ENCODE data around the gene CTNNA3.

The CTNNA3 gene

DNA sequence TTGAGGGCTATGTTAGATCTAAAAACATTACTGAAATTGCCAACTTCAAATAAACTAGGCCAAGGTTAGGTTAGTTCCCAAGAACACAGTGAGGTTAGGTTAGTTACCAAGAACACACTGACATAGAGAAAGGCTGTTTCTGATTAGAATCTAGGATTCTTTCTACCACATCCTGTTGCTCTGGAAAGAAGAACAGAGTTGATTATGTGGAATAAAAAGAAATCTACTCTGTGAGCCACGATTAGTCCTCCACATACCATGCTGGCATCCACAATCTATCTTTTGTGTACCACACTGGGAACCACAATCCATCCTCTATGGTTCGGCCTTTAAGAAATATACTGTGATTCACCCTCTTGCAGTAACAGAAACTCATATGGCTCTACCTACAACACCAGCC, 678.8 kb downstream of the CTNNA3 start:
- no peak for DNase-seq (ENCODE audit: low read depth, low spot score)

GRCh38 chr10:67015225-67015624, 680.8 kb downstream of the CTNNA3 start:
- no peak for DNase-seq (ENCODE audit: low read depth, low spot score)

DNA sequence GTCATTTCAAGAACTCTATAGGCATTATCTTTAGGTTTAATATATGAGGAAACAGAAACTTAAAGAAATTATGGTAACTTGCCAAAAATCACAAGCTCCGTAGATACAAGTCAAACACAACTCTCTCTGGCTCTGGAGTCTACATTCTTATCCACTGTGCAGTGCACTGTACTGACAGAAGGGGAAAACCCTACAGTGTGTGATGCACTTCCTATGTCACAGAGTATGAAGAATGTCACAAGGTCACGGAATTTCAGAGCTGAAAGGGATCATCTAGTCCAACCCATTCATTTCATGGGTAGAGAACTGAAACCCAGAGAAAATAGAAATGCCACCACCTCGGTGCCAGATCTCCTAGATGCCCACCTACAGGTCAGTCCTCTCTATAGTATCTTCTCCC, 684.0 kb downstream of the CTNNA3 start:
- no peak for DNase-seq (ENCODE audit: low read depth, low spot score)

- DNase-seq (ENCODE audit: low read depth, low spot score) = no peak
These were observed 684.5 kb downstream of the CTNNA3 start for GRCh38 chr10:67011480-67011879.

DNA sequence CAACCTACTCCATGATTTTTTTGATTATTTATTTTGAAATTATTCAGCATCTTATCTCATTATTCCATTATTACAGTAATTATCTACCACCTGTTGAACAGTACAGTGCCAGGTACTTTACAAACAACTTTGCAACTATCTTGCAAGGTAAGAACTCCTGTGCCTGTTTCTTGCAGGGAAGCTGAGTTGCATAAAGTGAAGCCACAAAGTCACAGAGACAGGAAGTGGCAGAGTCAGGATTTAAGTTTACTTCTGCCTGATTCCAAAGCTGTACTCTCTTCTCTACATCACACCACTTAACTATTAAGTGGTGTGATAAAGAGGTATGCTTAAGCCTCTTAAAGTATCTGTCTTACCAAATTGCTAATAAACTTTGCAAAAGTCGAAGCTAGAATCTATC, 690.0 kb downstream of the CTNNA3 start:
- DNase-seq (ENCODE audit: low read depth, low spot score) = no peak

DNA sequence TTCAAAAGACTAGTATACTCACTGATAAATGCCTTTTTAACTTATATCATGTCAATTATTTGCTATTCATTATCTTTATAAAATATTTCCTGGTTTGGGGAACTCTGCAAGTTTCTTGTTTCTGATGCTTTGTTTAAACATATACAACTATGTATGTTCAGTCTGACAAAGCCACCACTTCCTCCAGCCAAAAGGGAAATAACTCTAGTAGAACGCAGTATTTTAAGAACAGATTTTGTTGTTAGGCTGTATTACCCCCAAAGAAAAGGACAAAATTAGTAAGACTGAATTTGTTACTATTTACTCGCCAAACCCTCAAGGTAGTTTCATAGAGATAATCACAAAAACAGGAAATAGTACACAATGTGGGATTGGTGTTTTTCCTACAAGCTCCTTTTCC, 691.3 kb downstream of the CTNNA3 start:
- DNase-seq (ENCODE audit: low read depth, low spot score) = no peak

GRCh38 chr10:66999762-67000545, 696.0 kb downstream of the CTNNA3 start:
- no peak for DNase-seq (ENCODE audit: low read depth, low spot score)

- DNase-seq (ENCODE audit: low read depth, low spot score) = no peak
These were observed 699.0 kb downstream of the CTNNA3 start for GRCh38 chr10:66996996-66997395.

DNA sequence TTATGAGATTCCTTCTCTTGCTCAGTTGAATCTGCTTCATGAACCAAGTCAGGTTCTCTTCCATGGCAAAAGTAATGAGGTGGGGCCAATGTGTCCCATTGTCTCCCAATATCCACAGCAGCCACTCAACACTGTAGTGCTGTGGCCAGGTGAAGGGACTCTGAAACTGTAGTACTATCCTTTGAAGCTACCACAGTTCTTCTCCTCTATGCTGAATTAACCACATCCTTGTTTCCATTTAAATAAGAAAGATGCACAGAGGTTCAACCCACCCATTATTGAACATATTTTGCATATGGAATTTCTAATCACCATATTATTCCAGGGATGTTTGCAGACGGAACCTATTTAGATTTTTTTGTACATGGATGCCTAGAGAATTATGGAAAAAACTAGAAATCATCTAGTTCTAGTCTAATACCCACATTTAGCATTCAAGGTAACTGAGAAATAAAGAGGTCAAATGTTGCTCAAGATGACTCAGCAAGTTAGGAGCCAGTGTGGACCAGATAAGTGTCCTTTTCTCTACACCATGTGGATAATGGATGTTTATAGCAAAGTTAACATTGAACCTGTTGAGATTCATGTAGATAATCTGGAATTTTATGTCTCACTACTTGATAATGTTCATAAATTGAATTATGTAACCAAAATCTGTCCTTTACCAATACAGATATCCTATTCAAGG, 705.7 kb downstream of the CTNNA3 start:
- DNase-seq (ENCODE audit: low read depth, low spot score) = no peak

DNA sequence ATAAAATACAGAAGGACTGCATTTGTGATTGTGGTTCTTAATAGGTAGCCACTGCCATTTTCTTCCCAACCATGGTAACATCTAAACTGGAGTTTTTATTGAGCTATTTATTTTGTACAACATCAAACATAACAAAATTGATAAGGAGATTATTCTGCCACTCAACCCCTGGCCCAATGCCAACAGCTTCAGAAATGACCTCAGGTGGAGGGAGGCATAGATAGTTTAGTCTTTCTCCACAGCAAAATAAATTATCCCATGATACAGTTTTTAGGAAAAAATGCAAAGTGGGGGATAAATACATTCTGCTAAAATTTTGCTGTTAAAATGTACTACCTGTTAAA, 712.5 kb downstream of the CTNNA3 start:
- DNase-seq (ENCODE audit: low read depth, low spot score) = no peak

- no peak for DNase-seq (ENCODE audit: low read depth, low spot score)
These were observed 713.1 kb downstream of the CTNNA3 start for GRCh38 chr10:66982792-66983474.

GRCh38 chr10:66982053-66982420, 714.0 kb downstream of the CTNNA3 start:
- no peak for DNase-seq (ENCODE audit: low read depth, low spot score)

DNA sequence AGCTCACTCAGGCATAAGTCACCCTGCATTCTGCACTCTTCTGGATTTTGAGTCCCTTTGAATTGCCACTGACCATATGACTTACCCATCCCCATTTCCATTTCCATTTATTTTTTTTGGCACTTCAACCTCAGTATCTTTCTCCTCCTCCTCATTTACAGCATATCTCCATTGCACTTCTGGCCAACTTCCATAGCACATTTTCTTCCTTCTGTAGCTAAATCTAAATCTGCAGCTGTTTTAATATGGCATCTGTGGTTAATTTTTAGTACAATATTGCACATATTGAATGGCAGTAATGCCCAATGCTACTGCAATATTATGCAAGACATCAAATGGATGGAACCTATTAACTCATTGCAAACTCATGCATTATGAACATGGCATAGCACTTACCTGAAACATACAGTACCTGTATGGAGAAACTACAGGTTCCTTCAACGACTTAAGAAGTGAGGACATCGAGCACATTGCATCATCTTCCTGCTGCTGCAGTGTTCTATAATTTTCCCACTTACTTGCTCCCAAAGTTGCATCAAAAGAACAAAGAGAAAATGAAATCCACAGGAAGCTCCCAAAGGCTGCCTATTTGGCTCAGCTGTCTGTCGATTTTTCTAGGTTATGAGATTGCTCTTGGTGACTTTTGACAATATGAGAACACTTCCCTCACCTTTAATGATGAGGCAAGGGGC, 714.5 kb downstream of the CTNNA3 start:
- no peak for DNase-seq (ENCODE audit: low read depth, low spot score)

DNA sequence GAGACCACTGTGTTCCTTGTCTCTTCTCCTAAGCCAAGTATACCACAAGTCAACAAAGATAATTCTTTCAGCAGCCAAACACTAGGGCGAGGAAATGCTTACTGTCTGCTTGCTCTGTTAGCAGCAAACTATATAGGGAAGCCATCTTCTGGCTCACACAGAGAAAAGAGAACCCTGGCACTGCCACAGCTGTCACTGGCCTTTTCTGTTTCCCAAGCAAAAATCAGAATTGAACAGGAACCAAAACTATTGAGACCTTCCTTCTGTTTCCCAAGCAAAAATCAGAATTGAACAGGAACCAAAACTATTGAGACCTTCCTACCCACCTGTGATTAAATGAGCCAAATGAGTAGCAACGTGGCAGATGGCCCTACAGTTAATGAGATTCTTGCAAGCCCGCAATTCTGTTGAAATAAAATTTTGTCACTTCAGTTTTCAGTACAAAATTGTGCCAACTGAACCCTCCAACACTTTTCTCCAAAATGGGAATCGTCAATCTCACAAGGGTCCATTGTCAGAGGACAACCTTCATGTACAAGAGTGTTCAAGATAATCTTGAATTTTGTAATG, 715.7 kb downstream of the CTNNA3 start:
- no peak for DNase-seq (ENCODE audit: low read depth, low spot score)

GRCh38 chr10:66964946-66965345, 731.0 kb downstream of the CTNNA3 start:
- DNase-seq (ENCODE audit: low read depth, low spot score) = no peak

- no peak for DNase-seq (ENCODE audit: low read depth, low spot score)
These were observed 737.5 kb downstream of the CTNNA3 start for GRCh38 chr10:66958466-66958865.

GRCh38 chr10:66951896-66952295, 744.1 kb downstream of the CTNNA3 start:
- no peak for DNase-seq (ENCODE audit: low read depth, low spot score)

DNA sequence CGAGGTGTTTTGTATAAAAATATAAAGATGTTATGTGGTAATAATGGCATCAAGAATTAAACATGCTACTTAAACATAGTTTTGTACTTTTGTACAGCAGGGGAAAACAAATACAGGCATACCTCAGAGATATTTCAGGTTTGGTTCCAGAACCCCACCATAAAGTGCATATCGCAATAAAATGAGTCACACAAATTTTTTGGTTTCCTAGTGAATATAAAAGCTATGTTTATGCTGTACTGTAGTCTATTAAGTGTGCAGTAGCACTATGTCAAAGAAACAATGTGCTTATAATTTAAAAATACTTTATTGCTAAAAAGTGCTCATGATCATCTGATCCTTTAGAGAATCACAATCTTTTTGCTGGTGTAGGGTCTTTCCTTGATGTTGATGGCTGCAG, 752.4 kb downstream of the CTNNA3 start:
- DNase-seq (ENCODE audit: low read depth, low spot score) = no peak

DNA sequence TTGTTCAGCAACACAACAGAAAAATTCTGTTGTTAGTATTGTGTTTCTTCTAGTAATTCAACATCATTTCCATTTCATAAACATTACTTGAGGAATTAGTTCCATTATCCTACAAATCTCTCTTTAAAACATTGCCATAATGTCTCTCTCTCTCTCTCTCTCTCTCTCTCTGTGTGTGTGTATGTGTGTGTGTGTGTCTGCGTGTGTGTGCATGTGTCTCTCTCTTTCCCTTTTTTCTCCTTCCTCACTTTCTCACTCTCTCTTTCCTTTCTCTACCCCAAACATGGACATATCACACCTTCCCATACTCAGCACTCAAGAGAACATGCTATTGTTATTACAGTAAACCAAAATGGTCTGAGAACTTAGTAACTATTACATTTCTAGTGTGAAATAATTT, 753.6 kb downstream of the CTNNA3 start:
- no peak for DNase-seq (ENCODE audit: low read depth, low spot score)

- no peak for DNase-seq (ENCODE audit: low read depth, low spot score)
These were observed 754.5 kb downstream of the CTNNA3 start for GRCh38 chr10:66941491-66941890.

DNA sequence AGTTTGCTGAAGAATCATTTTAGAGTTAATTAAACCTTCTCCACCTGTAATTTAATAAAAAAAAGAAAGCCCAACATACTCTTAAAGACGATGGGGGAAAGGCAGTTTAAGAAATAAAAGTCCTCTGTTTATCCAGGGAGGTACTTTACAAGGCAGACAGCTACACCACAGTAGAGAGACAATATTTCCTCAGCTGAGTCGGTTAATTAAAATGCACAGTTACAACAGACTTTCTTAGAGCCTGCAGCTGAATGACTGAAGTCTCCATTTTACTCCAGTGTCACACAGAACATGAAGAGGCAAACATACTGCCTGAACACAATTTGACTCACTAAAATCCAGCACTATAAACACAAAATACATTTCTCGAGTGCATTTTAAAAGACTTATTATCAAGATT, 755.0 kb downstream of the CTNNA3 start:
- no peak for DNase-seq (ENCODE audit: low read depth, low spot score)

- no peak for DNase-seq (ENCODE audit: low read depth, low spot score)
These were observed 761.3 kb downstream of the CTNNA3 start for GRCh38 chr10:66934711-66935110.
